Ecto neural progenitor cell (in vitro differentiated cells): ENCODE data around the gene RPE65.
A peak's percentile ranks its signal among the peaks of the same experiment; 100 is the strongest.
"Not testable (repeated sequence)": the region's sequence is repeated elsewhere in the genome, so short reads cannot be mapped to it uniquely, and the experiment has no call there.

Experiments used
- DNase-seq: peaks from one replicate; pipeline ENCODE4 v3.0.0-alpha.2; 2018; ENCODE audit warnings: low spot score

RPE65 gene

GRCh38 chr1:68449901-68450300 is at the start of gene RPE65:
Gene RPE65, minus strand, starts transcription at chr1:68449954. Its CDS starts 49 bp downstream, at chr1:68449905.
- no peak for DNase-seq

- DNase-seq = no peak
These were observed 47.6 kb upstream of the RPE65 start for GRCh38 chr1:68497358-68497698.

GRCh38 chr1:68496680-68497357 is 47.1 kb upstream of the RPE65 start, which contains the start of gene DEPDC1:
Gene DEPDC1, minus strand, starts transcription at chr1:68497082. Its CDS starts 83 bp downstream, at chr1:68496999.
- peak; percentile 99 for DNase-seq

GRCh38 chr1:68495968-68496679 is 46.4 kb upstream of the RPE65 start:
- DNase-seq = peak; percentile 42

- no peak for DNase-seq
These were observed 45.8 kb upstream of the RPE65 start for GRCh38 chr1:68495532-68495931.

- no peak for DNase-seq
These were observed 43.4 kb upstream of the RPE65 start for GRCh38 chr1:68493193-68493592.

GRCh38 chr1:68492255-68492654 is 42.5 kb upstream of the RPE65 start:
- DNase-seq = not testable (repeated sequence)

- DNase-seq = no peak
These were observed 40.4 kb upstream of the RPE65 start for GRCh38 chr1:68490046-68490651.

GRCh38 chr1:68485431-68486022 is 35.8 kb upstream of the RPE65 start:
- DNase-seq = no peak

GRCh38 chr1:68484618-68485017 is 34.9 kb upstream of the RPE65 start:
- DNase-seq = no peak

GRCh38 chr1:68481041-68481440 is 31.3 kb upstream of the RPE65 start:
- DNase-seq = no peak

GRCh38 chr1:68479501-68479900 is 29.7 kb upstream of the RPE65 start:
- no peak for DNase-seq

GRCh38 chr1:68478662-68479061 is 28.9 kb upstream of the RPE65 start:
- DNase-seq = no peak

GRCh38 chr1:68476626-68477025 is 26.9 kb upstream of the RPE65 start:
- DNase-seq = not testable (repeated sequence)

GRCh38 chr1:68473060-68473459 is 23.3 kb upstream of the RPE65 start:
- DNase-seq = no peak

- DNase-seq = no peak
These were observed 20.7 kb upstream of the RPE65 start for GRCh38 chr1:68470388-68470970.

GRCh38 chr1:68464891-68465290 is 15.1 kb upstream of the RPE65 start:
- peak; percentile 61 for DNase-seq

- DNase-seq = no peak
These were observed 11.2 kb upstream of the RPE65 start for GRCh38 chr1:68460935-68461334.

GRCh38 chr1:68459796-68460195 is 10.0 kb upstream of the RPE65 start:
- no peak for DNase-seq

- no peak for DNase-seq
These were observed 9.3 kb upstream of the RPE65 start for GRCh38 chr1:68459091-68459490.

GRCh38 chr1:68456202-68456601 is 6.4 kb upstream of the RPE65 start:
- DNase-seq = no peak

- no peak for DNase-seq
These were observed 4.8 kb upstream of the RPE65 start for GRCh38 chr1:68454534-68454933.
